ENCODE measurements around the gene PLXNA2. TPM values are rescaled to one million over a fixed set of nuclear protein-coding genes. Genes with fewer than 3 reads are reported as not detected.

Gene PLXNA2
- total and polyA plus RNA-seq, 2 of the 4 experiments (the other 2 are of a cell fraction): 0.72 to 1.1 TPM

DNA sequence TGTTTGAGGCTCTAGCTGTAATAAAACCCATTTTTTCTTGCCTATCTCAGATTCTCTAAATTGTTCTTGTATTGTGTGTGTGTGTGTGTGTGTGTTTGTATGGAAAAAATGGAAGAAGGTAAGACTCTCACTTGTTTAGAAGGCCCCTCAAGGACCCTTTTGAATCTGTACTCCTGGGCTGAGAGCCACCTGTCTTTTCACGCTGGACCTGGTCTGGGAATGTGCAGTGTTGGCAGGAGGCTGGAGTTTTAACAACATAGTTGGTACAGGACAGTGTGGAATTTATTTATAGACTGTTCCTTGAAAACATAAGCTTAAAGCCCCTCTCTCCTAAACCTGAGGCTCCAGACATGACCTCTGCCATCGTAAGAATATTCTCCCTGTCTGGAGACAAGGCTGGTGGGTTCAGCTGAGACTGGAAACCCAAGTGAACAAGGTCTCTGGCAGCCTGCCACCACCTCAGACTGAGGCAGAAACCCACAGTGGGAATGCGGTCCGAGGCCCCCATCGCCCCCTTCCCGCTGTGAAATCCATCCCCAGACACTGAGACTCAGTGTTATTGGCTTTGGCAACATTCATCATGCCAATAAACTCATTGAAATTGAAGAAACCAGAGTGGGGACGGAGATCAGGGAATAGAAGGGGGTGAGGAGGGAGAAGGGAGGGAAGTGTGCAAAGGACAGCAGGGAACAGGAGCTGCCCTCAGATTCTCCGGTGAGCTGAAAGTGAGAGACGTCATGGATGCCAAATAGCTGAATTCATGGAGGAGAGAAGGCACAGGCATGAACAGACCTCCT lies 24.6 kb upstream of the PLXNA2 start:
- no peak for TF ChIP-seq FOS (IDR thresholded peaks at IDR 0.05; ENCODE audit: low read depth, low read length)
- TF ChIP-seq, protein P1, sequence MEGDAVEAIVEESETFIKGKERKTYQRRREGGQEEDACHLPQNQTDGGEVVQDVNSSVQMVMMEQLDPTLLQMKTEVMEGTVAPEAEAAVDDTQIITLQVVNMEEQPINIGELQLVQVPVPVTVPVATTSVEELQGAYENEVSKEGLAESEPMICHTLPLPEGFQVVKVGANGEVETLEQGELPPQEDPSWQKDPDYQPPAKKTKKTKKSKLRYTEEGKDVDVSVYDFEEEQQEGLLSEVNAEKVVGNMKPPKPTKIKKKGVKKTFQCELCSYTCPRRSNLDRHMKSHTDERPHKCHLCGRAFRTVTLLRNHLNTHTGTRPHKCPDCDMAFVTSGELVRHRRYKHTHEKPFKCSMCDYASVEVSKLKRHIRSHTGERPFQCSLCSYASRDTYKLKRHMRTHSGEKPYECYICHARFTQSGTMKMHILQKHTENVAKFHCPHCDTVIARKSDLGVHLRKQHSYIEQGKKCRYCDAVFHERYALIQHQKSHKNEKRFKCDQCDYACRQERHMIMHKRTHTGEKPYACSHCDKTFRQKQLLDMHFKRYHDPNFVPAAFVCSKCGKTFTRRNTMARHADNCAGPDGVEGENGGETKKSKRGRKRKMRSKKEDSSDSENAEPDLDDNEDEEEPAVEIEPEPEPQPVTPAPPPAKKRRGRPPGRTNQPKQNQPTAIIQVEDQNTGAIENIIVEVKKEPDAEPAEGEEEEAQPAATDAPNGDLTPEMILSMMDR (conservative IDR thresholded peaks at IDR 0.05; ENCODE audit: low read depth, low read length): no peak
- no peak for TF ChIP-seq CEBPB (IDR thresholded peaks at IDR 0.05; ENCODE audit: low read depth, low read length)
- TF ChIP-seq RFX5 (IDR thresholded peaks at IDR 0.05; ENCODE audit: low read depth, low read length): no peak
- TF ChIP-seq NFE2L2 (IDR thresholded peaks at IDR 0.05; ENCODE audit: low read depth, low read length): no peak
- Histone ChIP-seq H3K27ac (ENCODE audit: insufficient read depth, low read length) (no peak overlapping the region), H3K9me3 (ENCODE audit: control insufficient read depth, insufficient read depth, low read length) (no peaks in the 10 kb centered on the region), H3K27me3 (ENCODE audit: control insufficient read depth, insufficient read depth, low read length) (peaks cover 34% of the 10 kb centered on the region), H3K14ac (replicated peaks; ENCODE audit: low read depth, low read length) (no peak overlapping the region), H3K4me1 (ENCODE audit: control insufficient read depth, insufficient read depth, low read length) (no peaks in the 10 kb centered on the region), H2AK5ac (ENCODE audit: low read depth, low read length) (no peak overlapping the region), H2BK20ac (ENCODE audit: low read depth, low read length) (no peak overlapping the region), H4K5ac (ENCODE audit: low read depth, low read length) (no peak overlapping the region), H3K36me3 (ENCODE audit: control insufficient read depth, insufficient read depth, low read length) (no peaks in the 10 kb centered on the region), H2AK9ac (replicated peaks; ENCODE audit: low read depth, low read length, poor library complexity) (no peak overlapping the region), H3K9ac (ENCODE audit: low read depth, low read length) (no peak overlapping the region), H2AFZ (replicated peaks; ENCODE audit: low read length, poor library complexity) (peak overlapping the region; percentile 10), H2BK120ac (ENCODE audit: low read depth, low read length) (no peak overlapping the region), H2BK15ac (ENCODE audit: low read depth, low read length) (no peak overlapping the region), H3K4me2 (ENCODE audit: low read depth, low read length) (no peak overlapping the region), H4K20me1 (ENCODE audit: insufficient read depth, low read length) (no peaks in the 10 kb centered on the region), H3K18ac (ENCODE audit: low read depth, low read length) (no peak overlapping the region), H4K91ac (ENCODE audit: insufficient read depth, low read depth, low read length) (no peak overlapping the region), H3K79me1 (ENCODE audit: low read depth in 1 of 2, low read length in 2 of 2) (no peaks in the 10 kb centered on the region), H3K23ac (ENCODE audit: low read depth, low read length) (no peak overlapping the region), H3K56ac (ENCODE audit: extremely low read depth, insufficient read depth, low read length) (no peak overlapping the region), H3K9me1 (ENCODE audit: insufficient read depth, low read length) (no peaks in the 10 kb centered on the region), H2BK5ac (ENCODE audit: low read depth, low read length, poor library complexity, severe bottlenecking) (no peak overlapping the region), H3K4me3 (ENCODE audit: insufficient read depth, low read depth, low read length) (no peak overlapping the region), H3K4ac (ENCODE audit: low read depth, low read length) (no peak overlapping the region), H4K8ac (ENCODE audit: low read depth in 2 of 2, low read length in 2 of 2) (no peak overlapping the region)
- no CpG with 5 or more reads among the region's 9 CpGs for WGBS, 2 experiments (ENCODE audit: extremely low coverage in 2 of 2, insufficient read length in 1 of 2)
- dilution Hi-C loops (cut with HindIII; ENCODE audit: low sequenced_read_pairs, unreplicated experiment): no loop called here
- BruUV-seq (replicated peaks): no TSS peak
- ChIA-PET CTCF (no interaction called here), POLR2A (ENCODE audit: unreplicated experiment) (no interaction called here)
- ATAC-seq (ENCODE audit: low read depth): no peak
- intact Hi-C loops (cut with micrococcal nuclease): no loop called here
- no peak for DNase-seq
- in situ Hi-C loops (cut with MboI; ENCODE audit: low sequenced_read_pairs): no loop called here
